EL (cell line): ENCODE data around the gene CCL14.
"Not testable (repeated sequence)": the region's sequence is repeated elsewhere in the genome, so short reads cannot be mapped to it uniquely, and the experiment has no call there.

Experiments
- DNase-seq: peaks from one replicate; pipeline ENCODE4 v3.0.0-alpha.2; 2016

Gene CCL14

DNA sequence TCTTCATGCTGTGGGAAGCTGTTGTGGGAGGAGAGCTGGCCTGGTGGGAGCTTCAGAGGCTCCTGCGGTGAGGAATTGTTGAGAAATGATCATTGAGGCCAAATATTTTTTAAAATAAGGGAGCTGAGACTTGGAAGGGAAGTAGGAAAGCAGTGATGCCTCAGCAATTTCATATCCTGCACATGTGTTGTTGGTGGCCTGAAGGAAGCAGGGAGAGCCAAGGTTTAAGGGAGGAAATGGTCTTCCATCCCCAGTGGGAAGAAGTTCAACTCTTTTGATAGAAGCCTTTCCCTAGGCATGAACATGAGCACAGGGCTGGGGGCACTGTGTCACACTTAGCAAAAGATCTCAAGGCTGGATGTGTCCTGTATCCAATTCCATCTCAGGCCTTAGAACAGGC is at the start of gene CCL14:
Gene CCL14 (minus strand): TSS at position 87 of the 400 bp plus-strand sequence. CDS start 80 bp downstream, at position 7.
- DNase-seq: no peak

DNA sequence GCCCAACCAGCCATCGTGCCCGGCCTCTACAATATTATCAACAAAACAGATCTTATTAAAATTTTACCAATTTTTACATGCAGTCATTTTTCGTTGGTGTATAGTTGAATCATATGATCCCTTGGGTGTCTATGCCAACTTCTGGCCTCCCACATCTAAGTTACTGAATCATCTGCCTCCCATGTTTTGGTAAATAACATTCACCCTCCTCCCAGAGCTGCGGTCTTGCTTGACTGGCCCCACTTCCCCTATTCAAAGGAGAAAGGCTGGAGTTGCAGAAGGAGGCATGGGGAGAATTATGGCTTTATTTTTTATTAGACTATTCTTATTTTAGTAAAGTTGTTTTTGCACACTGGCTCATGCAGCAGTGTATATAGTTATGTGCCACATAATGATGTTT is 49.7 kb upstream of the CCL14 start:
- no peak for DNase-seq

DNA sequence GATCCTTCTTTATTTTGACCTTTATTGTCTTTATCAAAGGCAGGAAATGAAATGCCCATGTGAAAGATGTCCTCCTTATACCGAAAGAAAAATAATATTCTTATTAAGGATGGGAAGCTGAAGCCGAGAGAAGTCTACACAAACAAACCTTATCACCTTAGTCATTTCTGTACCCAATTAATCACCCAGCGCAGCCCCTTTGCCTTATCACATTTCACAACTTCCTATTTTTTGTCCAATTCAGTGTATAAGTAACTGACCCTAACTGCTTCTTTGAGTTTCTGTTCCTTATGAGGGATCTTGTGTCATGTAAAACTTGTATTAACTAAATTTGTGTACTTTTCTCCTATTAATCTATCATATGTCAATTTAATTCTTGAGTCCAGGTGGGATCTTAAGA is 47.6 kb upstream of the CCL14 start:
- DNase-seq: no peak

DNA sequence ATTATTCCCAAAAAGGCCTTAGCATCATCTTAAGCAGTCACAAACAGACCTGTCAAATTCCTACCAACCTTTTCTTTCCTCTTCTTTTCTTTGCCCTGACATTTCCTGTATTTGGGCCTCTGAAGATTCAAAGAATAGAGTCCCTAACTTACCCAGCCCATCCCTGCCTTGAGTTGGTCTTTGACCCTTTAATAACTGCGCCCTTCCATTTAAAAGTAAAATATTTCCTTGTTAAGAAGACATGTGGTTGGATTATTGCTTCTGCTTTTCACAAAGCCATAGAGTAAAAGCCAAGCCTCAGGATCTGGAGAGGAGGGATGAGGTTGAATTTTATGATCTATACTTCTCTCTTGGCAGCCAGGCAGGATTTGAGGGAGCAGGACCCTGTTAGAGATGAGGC is 44.4 kb upstream of the CCL14 start:
- DNase-seq: no peak

DNA sequence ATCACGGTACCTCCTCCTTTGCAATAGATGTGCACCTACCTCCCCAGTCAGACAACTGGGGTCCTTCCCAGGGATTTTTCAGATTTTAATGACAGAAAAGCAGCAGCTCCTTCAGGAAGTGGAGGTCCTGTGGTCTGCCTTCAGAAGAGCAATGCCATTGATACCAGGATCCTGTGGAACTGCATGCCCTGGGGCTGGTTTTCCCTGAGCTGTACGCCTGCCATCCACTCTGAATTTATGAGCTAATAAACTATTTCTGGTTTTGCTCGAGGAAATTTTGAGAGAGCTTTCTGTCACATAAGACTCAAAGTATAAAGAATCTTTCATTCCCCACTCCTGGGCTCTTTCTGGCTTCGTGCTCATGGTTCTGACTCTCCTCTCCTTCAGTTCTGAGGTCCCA is 41.2 kb upstream of the CCL14 start:
- DNase-seq: no peak

DNA sequence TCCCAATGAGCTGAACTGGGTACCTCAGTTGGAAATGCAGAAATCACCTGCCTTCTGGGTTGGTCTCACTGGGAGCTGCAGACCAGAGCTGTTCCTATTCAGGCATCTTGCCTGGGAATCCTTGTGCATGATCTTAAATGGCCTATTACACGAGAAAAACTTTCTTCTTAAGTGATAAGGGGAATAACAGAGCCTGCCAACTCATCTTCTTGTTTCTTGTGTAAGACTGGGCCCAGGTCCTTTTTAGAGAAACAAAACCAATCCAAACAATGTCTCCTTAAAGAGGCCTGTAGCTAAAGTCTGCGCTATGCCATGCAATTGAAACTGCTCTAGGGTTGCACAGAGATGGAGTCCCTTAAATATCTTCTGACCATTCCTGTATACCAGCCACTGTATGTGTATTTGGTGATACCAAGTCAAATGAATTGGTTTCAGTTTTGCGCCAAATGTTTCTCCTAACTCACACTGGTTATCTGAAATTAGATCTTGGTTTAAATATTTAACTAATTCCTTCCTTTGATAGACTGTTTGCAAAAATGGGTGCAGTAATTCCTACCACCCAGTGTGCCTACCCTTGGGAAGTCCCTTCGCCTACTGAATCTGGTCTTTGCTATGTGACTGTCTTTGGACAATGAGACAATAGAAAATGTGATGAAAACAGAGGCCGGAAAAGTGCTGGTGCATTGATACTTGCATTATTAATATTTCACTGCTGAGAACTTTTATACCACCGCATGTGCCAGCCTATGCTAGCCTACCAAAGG is 37.8 kb upstream of the CCL14 start:
- no peak for DNase-seq

DNA sequence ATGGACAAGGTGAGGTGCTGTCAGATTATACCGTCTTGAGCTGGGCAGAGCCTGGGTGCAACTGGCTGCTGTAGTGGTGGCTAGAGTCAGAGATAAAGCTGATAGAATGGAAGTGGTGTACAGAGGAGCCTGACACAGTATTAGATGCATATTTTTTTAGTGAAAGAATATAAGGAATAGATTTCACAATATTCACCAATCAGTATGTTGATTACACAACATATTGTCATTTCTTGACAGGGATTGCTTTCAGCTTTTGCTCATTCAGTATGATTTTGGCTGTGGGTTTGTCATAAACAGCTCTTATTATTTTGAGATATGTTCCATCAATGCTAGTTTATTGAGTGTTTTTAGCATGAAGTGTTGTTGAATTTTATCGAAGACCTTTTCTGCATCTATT is 32.9 kb upstream of the CCL14 start:
- DNase-seq: no peak

DNA sequence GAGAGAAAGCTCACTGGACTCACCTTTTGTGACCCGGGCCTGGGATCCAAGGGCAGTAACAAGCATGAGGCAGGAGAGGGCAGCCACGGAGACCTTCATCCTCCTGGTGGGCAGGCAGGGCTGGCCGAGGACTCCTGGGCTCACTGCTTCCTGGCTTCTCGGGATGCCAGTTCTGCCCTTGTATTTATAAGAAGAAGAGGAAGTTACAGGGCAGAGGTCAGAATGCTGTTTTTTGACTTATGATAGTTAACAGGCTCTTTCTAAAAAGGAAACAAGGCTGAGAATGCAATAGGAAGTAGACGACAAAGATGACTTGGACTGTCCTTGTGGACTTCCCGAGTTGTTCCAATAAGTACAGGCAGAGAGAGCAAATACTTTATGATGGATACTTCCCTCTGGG is 31.3 kb upstream of the CCL14 start, which contains the start of gene CCL23:
Gene CCL23 (minus strand): TSS at position 174 of the 400 bp plus-strand sequence. CDS start 75 bp downstream, at position 99.
- no peak for DNase-seq

DNA sequence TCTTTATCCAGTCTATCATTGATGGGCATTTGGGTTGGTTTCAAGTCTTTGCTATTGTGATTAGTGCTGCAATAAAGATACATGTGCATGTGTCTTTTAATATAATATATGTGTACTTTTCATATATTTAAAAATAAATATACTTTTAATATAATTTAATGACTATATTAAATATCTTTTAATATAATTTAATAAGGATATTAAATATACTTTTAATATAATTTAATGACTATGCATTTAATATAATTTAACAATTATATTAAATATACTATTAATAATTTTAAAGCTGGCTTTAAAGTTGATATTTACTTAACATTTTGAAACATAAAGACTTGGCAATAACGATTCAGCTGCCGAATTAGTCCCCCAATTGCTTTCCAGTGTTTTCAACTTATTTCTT is 30.0 kb upstream of the CCL14 start:
- no peak for DNase-seq

DNA sequence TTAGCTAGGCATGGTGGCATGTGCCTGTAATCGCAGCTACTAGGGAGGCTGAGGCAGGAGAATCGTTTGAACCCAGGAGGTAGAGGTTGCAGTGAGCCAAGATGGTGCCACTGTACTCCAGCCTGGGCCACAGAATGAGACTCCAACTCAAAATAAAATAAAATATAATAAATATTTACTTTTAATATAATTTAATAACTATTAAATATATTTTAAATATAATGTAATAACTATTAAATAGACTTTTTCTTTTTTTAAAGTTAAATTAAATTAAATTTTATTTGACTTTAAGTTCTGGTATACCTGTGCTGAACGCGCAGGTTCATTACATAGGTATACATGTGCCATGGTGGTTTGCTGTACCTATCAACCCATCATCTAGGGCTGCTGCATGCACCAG is 29.4 kb upstream of the CCL14 start:
- not testable (repeated sequence) for DNase-seq

DNA sequence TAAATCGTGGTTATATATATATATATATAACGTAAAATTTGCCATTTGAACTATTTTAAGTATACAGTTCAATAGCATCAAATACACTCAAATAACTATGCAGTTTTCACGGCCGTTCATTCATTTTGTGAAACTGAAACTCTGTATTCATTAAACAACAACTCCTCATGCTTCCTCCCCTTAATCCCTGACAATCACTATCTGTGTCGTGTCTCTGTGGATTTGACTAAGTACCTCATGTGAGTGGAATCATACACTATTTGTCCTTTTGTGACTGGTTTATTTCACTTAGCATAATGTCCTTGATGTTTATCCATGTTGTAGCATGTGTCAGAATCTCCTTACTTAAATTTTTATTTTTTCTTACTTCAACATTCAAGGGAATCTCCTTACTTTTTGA is 28.4 kb upstream of the CCL14 start:
- no peak for DNase-seq

DNA sequence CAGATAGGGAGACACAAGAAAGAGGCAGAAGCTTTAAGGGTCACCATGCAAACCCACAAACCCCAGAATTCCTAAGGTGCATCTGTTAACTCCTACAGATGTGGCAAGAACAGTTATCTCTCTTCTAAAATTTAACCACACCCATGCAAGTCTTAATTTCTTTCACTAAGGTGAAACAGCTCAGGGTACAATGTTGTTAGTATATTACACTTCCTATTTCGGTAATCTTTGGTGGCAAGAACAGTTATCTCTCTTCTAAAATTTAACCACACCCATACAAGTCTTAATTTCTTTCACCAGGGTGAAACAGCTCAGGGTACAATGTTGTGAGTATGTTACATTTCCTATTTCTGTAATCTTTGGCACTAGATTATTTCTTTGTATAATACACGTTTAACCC is 24.7 kb upstream of the CCL14 start:
- no peak for DNase-seq

DNA sequence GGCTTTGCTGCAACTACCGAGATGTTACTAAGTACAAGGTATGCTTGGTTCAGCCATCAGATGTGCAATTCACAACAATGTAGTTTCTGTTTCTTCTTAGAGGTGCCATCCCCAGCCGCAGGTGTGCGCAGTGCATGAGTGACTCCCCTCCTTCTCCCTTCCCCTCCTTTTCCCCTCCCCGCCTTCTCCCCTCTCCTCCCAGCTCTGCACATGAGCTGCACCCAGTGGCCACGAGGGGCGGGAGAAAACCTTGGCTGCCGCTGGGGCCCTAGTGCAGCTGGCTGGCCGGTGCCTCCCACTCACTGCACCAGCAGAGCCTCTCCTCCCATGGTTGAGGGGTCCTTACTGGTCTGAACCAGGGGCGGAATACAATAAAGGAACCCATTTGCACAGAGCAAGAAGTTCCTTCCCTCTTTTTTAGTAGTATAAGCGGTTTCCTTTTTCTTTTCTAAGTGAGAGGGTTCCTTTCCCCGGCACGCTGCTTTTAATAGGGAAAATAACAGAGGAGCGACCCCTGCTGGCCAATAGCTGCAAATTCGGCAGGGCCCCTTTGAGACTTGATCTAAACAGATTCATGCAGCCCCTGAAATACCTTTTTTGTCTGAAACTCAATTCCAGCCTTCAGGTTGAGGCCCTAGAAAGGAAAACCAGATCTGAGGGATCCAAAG is 22.6 kb upstream of the CCL14 start:
- peak; percentile 22 for DNase-seq

DNA sequence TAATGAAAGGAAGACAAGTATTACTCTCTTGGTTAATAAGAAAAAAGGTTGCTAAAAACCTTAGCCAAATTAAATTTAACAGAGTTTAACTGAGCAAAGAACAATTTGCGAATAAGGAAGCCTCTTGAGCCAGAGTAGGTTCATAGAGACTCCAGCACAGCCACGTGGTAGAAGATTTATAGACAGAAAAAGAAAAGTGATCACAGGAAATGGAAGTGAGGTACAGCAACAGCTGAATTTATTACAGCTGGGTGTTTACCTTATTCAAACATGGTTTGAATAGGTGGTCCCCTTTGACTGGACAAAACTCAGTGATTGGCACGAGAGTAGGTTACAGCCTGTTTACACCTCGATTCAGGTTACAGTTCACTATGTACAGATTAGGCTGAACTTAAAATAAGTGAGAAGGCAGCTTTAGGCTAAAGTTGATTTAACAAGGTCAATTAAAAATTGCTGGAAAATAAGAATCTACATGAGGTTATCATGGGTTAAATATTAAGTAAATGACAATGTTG is 18.1 kb upstream of the CCL14 start:
- no peak for DNase-seq

DNA sequence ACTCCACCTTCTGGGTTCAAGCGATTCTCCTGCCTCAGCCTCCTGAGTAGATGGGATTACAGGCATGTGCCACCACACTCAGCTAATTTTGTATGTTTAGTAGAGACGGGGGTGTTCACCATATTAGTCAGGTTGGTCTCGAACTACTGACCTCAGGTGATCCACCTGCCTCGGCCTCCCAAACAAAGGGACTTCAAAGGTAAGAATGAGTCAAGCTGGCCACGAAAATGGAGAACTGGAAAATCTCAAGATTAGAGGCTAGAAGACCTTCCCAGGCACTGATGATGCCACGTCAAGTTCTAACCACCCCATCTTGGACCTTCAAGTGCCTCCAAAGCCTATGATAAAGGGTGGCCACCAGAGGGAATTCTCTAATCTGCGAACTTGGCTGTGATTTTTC is 16.1 kb upstream of the CCL14 start:
- no peak for DNase-seq

DNA sequence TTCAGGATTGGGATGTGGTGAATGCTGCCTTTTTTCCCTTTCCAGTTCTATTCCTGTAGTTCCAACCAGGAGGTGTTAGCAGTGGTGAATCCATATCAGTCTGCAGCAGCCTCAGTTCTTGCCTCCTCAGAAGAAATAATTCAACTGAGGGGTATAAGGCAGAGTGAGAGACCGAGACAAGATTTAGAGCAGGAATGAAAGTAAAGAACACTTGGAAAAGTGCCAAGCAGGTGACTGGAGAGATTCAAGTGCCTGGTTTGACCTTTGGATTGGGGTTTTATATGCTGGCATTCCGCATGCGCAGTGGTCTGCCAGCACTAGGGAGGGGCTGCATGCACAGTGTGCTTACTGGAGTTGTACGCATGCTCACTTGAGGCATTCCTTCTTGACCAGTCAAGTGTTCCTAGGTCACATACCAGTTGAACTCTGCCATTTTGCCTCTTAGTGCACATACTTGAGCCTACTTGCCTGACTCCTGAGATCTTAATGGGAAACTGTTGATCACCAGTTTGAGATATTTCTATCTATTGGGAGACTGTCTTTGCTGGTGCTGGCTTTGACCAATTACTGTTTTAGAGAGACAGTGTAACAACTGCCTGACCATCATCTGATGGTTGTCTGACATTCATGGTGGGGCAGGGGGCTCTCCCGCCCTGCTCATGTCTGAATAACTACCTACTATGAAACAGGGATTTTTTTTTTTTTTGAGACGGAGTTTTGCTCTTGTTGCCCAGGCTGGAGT is 15.5 kb upstream of the CCL14 start:
- no peak for DNase-seq

DNA sequence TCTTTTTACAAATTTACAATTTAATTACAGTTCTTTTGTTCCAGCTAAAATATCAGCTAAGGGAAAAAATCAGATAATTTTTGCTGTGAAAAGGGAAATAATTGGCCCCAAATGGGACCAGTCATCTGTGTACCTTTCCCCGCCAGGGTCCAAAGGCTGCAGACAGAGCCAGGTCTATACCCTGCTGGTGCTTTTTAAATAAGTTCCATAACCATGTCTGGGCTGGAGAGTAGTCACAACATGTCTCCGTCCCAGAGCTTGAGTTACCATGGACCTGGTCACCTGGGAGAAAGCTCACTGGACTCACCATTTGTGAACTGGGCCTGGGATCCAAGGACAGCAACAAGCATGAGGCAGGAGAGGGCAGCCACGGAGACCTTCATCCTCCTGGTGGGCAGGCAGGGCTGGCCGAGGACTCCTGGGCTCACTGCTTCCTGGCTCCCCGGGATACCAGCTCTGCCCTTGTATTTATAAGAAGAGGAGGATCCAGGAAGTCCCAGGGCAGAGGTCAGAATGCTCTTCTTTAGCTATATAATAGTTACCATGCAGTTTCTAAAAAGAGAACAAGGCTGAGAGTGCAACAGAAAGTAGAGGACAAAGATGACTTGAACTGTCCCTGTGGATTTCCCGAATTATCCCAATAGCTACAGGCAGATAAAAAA is 14.7 kb upstream of the CCL14 start, which contains the start of gene CCL15:
Gene CCL15 (minus strand): TSS at position 444 of the 662 bp plus-strand sequence. CDS start 61 bp downstream, at position 383.
- no peak for DNase-seq

DNA sequence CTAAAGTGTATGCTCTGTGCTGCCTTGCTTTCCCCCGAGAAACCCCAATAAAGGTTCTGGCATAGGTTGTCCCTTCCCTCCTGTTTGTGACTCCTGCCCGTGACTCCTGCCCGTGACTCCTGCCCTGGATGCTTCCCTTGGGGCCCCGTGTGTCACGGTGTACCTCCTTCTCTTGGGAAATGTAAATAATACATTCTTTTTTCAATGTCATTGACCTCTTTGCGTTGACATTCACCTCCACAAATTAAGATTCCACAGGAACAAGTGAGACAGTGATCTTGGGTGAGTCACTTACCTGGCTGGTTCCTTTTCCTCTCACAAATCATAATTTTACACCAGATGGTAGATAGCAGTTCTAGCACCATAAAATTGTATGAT is 14.2 kb upstream of the CCL14 start:
- no peak for DNase-seq

DNA sequence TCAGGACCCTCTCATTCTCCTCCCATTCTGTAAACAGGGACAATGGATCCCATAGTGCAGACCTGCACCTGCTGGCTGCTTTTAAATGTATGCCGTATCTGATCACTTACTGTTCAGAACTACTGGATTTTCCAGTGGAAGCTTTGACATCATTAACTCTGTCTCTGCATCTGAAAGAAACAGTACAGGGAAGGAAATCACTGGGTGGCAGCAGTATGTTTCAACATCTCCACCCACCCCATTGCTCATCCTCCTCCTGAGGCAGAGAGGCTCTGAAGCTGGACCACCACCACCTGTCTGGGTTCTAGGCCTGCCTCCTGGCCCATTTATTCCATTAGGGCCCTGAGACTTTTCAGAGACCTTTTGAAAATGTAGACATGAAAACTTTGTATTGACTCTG is 12.2 kb upstream of the CCL14 start:
- DNase-seq: no peak

DNA sequence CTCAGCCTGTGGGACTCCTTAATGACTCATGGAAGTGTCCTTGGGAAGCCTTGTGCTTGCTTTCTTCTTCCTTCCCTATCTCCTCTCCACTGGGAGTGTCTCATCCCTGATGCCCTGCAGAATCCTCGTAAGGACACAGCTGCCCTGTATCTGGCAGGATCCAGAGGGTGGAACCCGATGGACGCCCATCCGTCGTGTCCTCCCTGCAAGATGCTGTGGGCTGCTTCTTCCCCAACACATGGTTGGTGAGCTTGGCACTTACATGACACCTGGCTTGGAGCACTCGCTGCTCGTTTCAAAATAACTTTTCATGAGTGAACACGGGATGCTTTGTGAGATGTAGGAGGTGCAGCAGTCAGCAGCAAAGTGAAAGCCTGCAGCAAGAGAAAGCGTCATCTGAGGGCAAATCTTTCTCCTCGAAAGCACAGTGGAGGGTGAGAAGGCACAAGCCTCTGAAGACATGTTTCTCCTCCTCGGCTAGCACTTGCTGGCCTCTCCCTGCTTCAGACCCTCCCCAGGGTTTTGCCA is 11.6 kb upstream of the CCL14 start:
- no peak for DNase-seq

DNA sequence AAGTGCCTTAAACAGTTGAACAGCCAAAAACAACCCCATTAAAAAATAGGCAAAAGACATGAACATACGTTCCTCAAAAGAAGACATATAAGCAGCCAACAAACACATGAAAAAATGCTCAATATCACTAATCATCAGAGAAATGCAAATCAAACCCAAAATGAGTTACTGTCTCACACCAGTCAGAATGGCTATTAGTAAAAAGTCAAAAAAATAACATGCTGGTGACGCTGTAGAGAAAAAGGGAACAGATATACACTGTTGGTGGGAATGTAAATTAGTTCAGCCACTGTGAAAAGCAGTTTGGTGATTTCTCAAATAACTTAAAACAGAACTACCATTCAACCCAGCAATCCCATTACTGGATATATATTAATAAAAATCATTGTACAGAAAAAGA is 8.8 kb upstream of the CCL14 start:
- DNase-seq: not testable (repeated sequence)

DNA sequence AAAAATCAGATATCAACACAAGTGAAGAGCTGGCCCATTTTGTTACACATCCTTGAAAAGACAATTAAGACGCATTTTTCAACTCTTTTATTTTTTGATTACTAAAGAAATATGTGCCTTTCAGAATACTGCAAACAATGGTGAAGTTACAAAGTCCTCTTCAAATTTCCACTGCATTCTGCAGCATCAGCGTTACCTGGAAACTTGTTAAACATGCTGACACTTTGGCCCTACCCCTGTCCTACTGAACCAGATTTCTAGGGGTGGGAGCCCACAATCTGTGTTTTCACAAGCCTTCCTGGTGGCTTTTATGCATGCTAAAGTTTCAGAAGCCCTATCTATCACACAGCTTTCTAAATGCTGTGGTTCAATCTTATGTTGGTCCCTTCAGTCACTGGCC is 4.5 kb upstream of the CCL14 start:
- DNase-seq: no peak

DNA sequence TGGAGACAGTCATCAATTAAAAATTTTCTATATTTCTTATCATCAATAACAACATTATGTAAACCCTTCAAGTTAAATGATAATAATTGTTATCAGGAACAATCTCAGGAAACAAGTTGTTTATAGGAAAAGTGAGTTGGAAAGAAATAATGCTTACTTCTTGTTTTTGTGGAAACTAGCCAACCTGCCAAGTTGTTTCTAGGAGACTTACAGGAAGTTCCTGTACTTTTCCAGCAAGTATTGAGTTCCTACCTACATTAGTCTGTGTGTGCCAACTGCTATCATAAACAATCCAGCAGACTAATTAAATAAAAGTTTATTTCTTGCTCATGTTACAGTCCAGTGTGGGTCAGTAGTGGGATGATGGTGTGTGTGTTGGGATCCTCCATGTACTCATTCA is 1.6 kb upstream of the CCL14 start:
- DNase-seq: no peak
